HG03135 (cell line): ENCODE data around the gene LPIN2.
"Not testable (repeated sequence)": the region's sequence is repeated elsewhere in the genome, so short reads cannot be mapped to it uniquely, and the experiment has no call there.

Experiments used
- ATAC-seq: cut with Tn5 transposase; IDR thresholded peaks from one replicate; pipeline ENCODE4 v1.9.1; 2021; ENCODE audit warnings: mild to moderate bottlenecking, moderate library complexity; ENCODE audit not compliant: unreplicated experiment

LPIN2 gene

GRCh38 chr18:3008541-3008940 lies 4.4 kb downstream of the LPIN2 start:
- ATAC-seq = no peak

GRCh38 chr18:3007491-3007890 lies 5.5 kb downstream of the LPIN2 start:
- no peak for ATAC-seq

GRCh38 chr18:3005462-3005861 lies 7.5 kb downstream of the LPIN2 start:
- ATAC-seq = no peak

GRCh38 chr18:3003766-3004165 lies 9.2 kb downstream of the LPIN2 start:
- not testable (repeated sequence) for ATAC-seq

- ATAC-seq = no peak
Observed at GRCh38 chr18:3002732-3003131, 10.2 kb downstream of the LPIN2 start.

GRCh38 chr18:2998644-2999043 lies 14.3 kb downstream of the LPIN2 start:
- no peak for ATAC-seq

GRCh38 chr18:2997846-2998564 lies 14.9 kb downstream of the LPIN2 start:
- ATAC-seq = no peak

- no peak for ATAC-seq
Observed at GRCh38 chr18:2997429-2997828, 15.5 kb downstream of the LPIN2 start.

- ATAC-seq = peak; percentile 70
Observed at GRCh38 chr18:2994603-2995432, 18.1 kb downstream of the LPIN2 start.

- ATAC-seq = no peak
Observed at GRCh38 chr18:2994020-2994589, 18.8 kb downstream of the LPIN2 start.

- no peak for ATAC-seq
Observed at GRCh38 chr18:2992995-2993877, 19.7 kb downstream of the LPIN2 start.

- no peak for ATAC-seq
Observed at GRCh38 chr18:2990956-2991640, 21.8 kb downstream of the LPIN2 start.

- ATAC-seq = no peak
Observed at GRCh38 chr18:2987876-2988790, 24.8 kb downstream of the LPIN2 start.

- no peak for ATAC-seq
Observed at GRCh38 chr18:2986150-2986865, 26.6 kb downstream of the LPIN2 start.

GRCh38 chr18:2985628-2986027 lies 27.3 kb downstream of the LPIN2 start:
- no peak for ATAC-seq

GRCh38 chr18:2984703-2985261 lies 28.2 kb downstream of the LPIN2 start:
- no peak for ATAC-seq

- no peak for ATAC-seq
Observed at GRCh38 chr18:2984091-2984490, 28.9 kb downstream of the LPIN2 start.

- no peak for ATAC-seq
Observed at GRCh38 chr18:2983296-2983695, 29.6 kb downstream of the LPIN2 start.
